Stimulated activated CD8-positive, alpha-beta memory T cell treated with anti-CD3 and anti-CD28 coated beads, Interleukin-7, amount 100 ng/mL, for 1 hour (primary cell): ENCODE measurements around the gene GAB1.

Experiments
- DNase-seq, 2 donors: peaks; one replicate each; pipeline ENCODE4 v3.0.0-alpha.2; 2020; ENCODE audit warnings: low read depth in 2 of 2

The GAB1 gene

GRCh38 chr4:143489106-143489505 lies 152.4 kb downstream of the GAB1 start:
- DNase-seq: no peak

GRCh38 chr4:143498021-143498420 lies 161.3 kb downstream of the GAB1 start:
- no peak for DNase-seq

- no peak for DNase-seq
These were observed 165.6 kb downstream of the GAB1 start for GRCh38 chr4:143502231-143502630.

GRCh38 chr4:143506031-143506430 lies 169.4 kb downstream of the GAB1 start:
- no peak for DNase-seq

- no peak for DNase-seq
These were observed 175.2 kb downstream of the GAB1 start for GRCh38 chr4:143511906-143512305.

GRCh38 chr4:143512978-143513313 lies 176.3 kb downstream of the GAB1 start:
- no peak for DNase-seq

- DNase-seq: peak; percentile 84 to 86
These were observed 176.9 kb downstream of the GAB1 start, which contains the start of gene SMARCA5 for GRCh38 chr4:143513314-143514168. Gene SMARCA5 (plus strand): TSS chr4:143513702. CDS start chr4:143513925, 223 bp downstream.

- DNase-seq: no peak
These were observed 177.5 kb downstream of the GAB1 start for GRCh38 chr4:143514169-143514495.

GRCh38 chr4:143514497-143514896 lies 177.8 kb downstream of the GAB1 start:
- no peak for DNase-seq

- DNase-seq: no peak
These were observed 178.2 kb downstream of the GAB1 start for GRCh38 chr4:143514901-143515300.

GRCh38 chr4:143515905-143516304 lies 179.2 kb downstream of the GAB1 start:
- no peak for DNase-seq

- DNase-seq: no peak
These were observed 181.1 kb downstream of the GAB1 start for GRCh38 chr4:143517764-143518163.
